Erythroblast (primary cell): ENCODE data around the gene DAZAP1.

ENCODE experiments used
- GATA1 ChIP-seq: IDR thresholded peaks from 2 replicates; pipeline ENCODE4 v1.6.1; 2011; ENCODE audit warnings: low read depth, mild to moderate bottlenecking, control low read depth, low read length, moderate library complexity
- POLR2A ChIP-seq: IDR thresholded peaks from 2 replicates; pipeline ENCODE4 v1.6.1; 2011; ENCODE audit warnings: mild to moderate bottlenecking, low read length

GRCh38 chr19:1363599-1363998, 43.8 kb upstream of the DAZAP1 start:
- TF ChIP-seq POLR2A (no peak), GATA1 (no peak)
